D721Med (cell line): ENCODE data around the gene ASB2.
A peak's percentile ranks its signal among the peaks of the same experiment; 100 is the strongest.

Experiments used
- DNase-seq: peaks from one replicate; pipeline ENCODE4 v3.0.0; 2011; ENCODE audit warnings: low spot score; ENCODE audit not compliant: insufficient read length
- FAIRE-seq: peaks from 2 replicates; lab custom pipeline; 2011; peaks lifted over from hg19 to GRCh38; lab: Jason Lieb, UNC
- CTCF ChIP-seq: IDR thresholded peaks from 2 replicates; pipeline ENCODE4 v1.5.1; 2012; ENCODE audit warnings: mild to moderate bottlenecking, control low read depth; ENCODE audit not compliant: insufficient read depth; ENCODE audit errors: missing control alignments

Gene ASB2

GRCh38 chr14:93912782-93913181, 63.6 kb downstream of the ASB2 start:
- DNase-seq: no peak

GRCh38 chr14:93911975-93912615, 64.3 kb downstream of the ASB2 start:
- no peak for TF ChIP-seq CTCF
- FAIRE-seq (no peak), DNase-seq (no peak)

More at GRCh38 chr14:93912782-93913181, 63.6 kb downstream of the ASB2 start:
- TF ChIP-seq CTCF: no peak
- FAIRE-seq: no peak

GRCh38 chr14:93909429-93910128, 66.8 kb downstream of the ASB2 start:
- DNase-seq (no peak), FAIRE-seq (no peak)
- no peak for TF ChIP-seq CTCF

- DNase-seq: no peak
- FAIRE-seq: no peak
- TF ChIP-seq CTCF: peak; percentile 65
Observed at GRCh38 chr14:93906341-93907329, 69.7 kb downstream of the ASB2 start.

GRCh38 chr14:93905623-93906022, 70.7 kb downstream of the ASB2 start:
- peak; percentile 41 for FAIRE-seq
- DNase-seq: peak; percentile 70
- no peak for TF ChIP-seq CTCF

GRCh38 chr14:93903342-93904184, 72.8 kb downstream of the ASB2 start:
- FAIRE-seq: no peak
- peak; percentile 32 for TF ChIP-seq CTCF
- DNase-seq: no peak
